Endometrial microvascular endothelial cells (primary cell): Measurements from ENCODE around the gene PRR35. TPM values are rescaled to one million over a fixed set of nuclear protein-coding genes. Genes with fewer than 3 reads are reported as not detected.

Source experiments
- in situ Hi-C: cut with HindIII; loops from 2 replicates; pipeline ENCODE4 v1.10.0; 2017; ENCODE audit warnings: low sequenced_read_pairs, low pct_unique_long_range_greater_than_20kb; ENCODE audit errors: inconsistent ontology term
- total RNA-seq: library from RNA; depleted of rRNA; stranded (reverse); fragments of >200 nt; gene quantifications from one replicate; pipeline ENCODE4 v1.2.3, GENCODE V29; 2015; ENCODE audit errors: inconsistent ontology term

PRR35 gene
- total RNA-seq, 1 donor from 2014 or later: not detected

DNA sequence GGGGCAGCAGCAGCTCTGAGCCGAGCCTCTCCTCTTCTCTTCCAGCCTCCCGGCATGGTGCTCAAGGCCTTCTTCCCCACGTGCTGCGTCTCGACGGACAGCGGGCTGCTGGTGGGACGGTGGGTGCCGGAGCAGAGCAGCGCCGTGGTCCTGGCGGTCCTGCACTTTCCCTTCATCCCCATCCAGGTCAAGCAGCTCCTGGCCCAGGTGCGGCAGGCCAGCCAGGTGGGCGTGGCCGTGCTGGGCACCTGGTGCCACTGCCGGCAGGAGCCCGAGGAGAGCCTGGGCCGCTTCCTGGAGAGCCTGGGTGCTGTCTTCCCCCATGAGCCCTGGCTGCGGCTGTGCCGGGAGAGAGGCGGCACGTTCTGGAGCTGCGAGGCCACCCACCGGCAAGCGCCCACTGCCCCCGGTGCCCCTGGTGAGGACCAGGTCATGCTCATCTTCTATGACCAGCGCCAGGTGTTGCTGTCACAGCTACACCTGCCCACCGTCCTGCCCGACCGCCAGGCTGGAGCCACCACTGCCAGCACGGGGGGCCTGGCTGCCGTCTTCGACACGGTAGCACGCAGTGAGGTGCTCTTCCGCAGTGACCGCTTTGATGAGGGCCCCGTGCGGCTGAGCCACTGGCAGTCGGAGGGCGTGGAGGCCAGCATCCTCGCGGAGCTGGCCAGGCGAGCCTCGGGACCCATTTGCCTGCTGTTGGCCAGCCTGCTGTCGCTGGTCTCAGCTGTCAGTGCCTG, 14.0 kb downstream of the PRR35 start:
- in situ Hi-C loops: no loop called here

- in situ Hi-C loops: no loop called here
These were observed 15.4 kb downstream of the PRR35 start for GRCh38 chr16:575354-576196.

GRCh38 chr16:576197-576822, 16.1 kb downstream of the PRR35 start:
- in situ Hi-C loops: no loop called here

DNA sequence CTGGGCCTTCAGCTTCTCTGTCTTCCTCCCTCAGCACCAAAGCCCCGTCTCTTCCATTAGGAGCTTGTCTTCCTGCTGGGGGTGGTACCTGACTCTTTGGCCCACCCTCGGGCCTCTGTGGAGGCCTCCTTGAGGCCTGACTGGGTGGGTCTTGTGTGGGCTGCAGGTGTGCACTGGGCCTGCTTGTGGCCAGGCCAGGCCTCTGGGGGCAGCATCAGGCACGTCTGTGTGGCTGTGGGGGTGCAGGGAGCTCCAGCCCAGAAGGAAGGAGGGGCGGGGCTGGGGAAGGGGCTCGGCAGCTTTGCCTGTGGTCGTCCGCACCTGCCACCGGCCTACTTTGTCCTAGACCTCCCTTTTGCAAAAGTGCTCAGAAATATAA, 16.6 kb downstream of the PRR35 start:
- in situ Hi-C loops: no loop called here

DNA sequence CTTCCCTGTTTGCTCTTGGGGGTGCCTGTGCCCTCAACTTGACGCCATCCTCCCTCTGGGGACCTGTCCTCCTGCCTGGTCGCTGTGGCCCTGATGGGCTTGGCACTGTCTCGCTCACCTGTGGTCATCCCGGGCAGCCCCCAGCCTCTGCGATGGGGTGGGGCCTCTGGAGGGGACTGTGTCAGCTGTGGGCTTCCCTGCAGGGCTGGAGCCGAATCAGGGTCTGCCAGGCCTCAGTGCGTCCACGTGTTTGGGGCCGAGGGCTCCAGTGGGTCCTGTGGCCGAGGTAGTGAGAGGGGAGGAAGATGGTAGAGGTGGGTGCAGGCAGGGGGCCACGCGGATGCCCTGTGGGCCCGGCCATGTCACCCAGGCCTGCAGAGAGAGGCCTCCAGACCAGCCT, 17.6 kb downstream of the PRR35 start:
- in situ Hi-C loops: no loop called here

DNA sequence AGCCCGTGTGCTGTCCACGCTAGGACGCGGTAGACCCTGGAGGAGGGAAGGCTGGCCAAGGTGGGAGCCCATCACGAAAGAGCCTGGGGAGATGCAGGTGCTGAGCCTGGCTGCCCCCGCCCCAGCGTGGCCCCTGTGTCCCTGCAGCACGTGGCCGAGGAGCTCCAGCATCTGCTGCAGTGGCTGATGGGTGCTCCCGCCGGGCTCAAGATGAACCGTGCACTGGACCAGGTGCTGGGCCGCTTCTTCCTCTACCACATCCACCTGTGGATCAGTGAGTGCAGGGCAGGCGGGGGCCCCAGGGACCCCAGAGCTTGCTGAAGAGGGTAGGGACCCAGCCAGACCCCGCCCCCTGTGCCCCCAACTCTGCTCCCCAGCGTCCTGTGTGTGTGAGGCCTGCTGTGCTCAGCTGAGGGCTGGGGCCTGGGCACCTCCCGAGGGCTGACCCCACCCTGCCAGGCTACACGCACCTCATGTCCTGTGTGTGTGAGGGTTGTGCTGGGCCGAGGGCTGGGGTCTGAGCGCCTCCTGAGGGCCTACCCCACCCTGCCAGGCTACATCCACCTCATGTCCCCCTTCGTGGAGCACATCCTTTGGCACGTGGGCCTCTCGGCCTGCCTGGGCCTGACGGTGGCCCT, 18.2 kb downstream of the PRR35 start:
- in situ Hi-C loops: no loop called here

DNA sequence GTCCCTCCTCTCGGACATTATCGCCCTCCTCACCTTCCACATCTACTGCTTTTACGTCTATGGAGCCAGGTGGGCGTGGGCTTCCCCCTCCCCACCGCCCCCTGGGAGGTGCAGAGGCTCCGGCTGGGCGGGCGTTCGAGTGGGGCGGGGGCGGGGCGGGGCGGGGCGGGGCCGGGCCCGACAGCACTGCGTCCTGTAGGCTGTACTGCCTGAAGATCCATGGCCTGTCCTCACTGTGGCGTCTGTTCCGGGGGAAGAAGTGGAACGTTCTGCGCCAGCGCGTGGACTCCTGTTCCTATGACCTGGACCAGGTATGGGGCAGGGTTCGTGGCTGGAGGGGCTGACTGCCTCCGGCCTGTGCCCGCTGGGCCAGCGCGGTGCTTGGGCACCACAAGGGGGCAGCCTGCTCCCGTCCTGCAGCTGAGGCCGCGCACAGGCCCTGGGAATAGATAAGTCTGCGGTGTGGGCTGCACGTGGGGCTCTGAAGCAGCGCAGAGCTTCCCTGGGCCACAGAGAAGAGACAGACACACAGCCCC, 18.7 kb downstream of the PRR35 start:
- in situ Hi-C loops: no loop called here

DNA sequence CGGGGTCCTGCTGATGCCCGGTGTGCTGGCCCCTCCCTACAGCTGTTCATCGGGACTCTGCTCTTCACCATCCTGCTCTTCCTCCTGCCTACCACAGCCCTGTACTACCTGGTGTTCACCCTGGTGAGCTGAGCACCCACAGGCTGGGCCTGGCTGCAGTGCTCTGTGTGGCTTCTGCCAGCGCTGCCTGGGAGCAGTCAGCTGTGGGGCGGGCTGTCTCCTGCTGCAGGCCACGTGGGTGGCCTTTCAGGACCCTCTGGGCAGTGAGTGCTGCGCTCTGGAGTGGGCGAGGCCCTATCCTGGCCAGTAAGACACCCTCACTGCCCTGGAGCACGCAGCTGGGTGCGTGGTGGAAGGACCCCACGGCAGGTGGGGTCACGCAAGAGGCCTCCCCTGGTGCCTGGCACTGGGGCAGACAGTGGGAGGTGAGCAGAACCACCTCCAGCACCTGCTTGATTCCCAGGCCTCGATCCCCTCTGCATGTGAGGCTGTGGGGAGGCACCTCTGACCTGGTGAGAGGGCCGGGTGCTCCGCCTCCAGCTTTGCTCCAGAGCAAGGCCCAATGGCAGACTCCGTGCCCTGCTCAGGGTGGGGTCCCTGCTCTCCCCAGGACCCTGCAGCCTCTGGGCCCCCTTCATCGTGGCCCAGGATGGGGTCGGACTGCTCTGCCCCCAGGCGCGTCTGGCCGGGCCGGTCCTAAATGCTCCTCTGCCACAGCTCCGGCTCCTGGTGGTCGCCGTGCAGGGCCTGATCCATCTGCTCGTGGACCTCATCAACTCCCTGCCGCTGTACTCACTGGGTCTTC, 20.1 kb downstream of the PRR35 start:
- in situ Hi-C loops: no loop called here

- in situ Hi-C loops: no loop called here
These were observed 20.8 kb downstream of the PRR35 start for GRCh38 chr16:580946-581498.

DNA sequence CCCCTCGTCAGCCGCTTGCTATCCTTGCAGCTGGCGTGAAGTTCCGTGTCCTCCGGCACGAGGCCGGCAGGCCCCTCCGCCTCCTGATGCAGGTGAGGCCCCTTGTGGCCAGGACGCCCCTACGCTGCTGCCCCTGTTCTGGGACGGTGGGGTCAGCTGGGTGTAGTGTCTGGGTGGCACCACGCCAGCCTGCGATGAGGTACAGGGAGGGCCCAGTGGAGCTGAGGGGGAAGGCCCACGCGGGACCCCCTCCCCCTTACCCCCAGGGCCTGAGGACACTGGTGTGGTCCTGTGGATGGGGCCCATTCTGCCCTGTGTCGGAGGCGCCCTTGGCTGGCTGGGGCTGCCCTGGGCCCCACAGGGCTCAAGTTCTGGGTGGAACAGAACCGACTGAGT, 22.0 kb downstream of the PRR35 start:
- in situ Hi-C loops: no loop called here

GRCh38 chr16:582614-583331, 22.6 kb downstream of the PRR35 start:
- in situ Hi-C loops: no loop called here

DNA sequence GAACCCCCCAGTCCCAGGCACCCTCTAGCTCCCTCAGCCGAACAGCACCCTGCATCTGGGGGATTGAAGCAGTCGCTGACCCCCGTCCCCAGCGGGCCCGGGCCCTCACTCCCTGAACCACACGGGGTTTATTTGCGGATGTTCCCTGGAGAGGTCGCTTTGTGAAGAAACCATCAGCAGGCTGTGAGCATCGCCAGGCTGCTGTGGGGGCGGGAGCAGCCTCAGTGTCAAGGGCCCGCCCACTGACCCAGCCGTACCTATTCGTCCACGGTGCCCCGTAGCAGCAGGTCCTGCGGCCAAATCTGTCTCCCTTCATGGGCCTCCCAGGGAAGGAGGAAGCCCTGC, 23.2 kb downstream of the PRR35 start:
- in situ Hi-C loops: no loop called here

GRCh38 chr16:583815-584591, 23.8 kb downstream of the PRR35 start:
- in situ Hi-C loops: no loop called here

DNA sequence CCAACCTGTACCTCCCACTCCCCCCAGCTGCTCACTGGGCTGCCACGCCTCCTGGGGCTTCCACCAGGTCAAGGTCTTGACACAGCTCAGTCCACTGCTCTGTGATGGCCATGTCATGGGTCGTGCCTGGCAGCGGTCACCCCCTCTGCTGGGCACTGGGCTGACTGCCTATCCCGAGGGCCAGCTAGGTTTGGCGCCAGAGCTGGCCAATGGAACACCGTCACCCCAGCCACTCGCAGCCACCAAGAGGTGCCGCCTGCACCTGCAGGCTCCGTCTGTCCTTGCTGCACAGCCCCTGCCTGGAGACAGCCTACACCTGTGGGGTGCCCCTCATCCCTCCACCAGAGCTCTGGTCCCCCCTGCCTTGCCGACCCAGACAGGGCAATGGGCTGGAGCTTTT, 25.2 kb downstream of the PRR35 start:
- in situ Hi-C loops: no loop called here

GRCh38 chr16:586047-586644, 26.0 kb downstream of the PRR35 start:
- in situ Hi-C loops: no loop called here

DNA sequence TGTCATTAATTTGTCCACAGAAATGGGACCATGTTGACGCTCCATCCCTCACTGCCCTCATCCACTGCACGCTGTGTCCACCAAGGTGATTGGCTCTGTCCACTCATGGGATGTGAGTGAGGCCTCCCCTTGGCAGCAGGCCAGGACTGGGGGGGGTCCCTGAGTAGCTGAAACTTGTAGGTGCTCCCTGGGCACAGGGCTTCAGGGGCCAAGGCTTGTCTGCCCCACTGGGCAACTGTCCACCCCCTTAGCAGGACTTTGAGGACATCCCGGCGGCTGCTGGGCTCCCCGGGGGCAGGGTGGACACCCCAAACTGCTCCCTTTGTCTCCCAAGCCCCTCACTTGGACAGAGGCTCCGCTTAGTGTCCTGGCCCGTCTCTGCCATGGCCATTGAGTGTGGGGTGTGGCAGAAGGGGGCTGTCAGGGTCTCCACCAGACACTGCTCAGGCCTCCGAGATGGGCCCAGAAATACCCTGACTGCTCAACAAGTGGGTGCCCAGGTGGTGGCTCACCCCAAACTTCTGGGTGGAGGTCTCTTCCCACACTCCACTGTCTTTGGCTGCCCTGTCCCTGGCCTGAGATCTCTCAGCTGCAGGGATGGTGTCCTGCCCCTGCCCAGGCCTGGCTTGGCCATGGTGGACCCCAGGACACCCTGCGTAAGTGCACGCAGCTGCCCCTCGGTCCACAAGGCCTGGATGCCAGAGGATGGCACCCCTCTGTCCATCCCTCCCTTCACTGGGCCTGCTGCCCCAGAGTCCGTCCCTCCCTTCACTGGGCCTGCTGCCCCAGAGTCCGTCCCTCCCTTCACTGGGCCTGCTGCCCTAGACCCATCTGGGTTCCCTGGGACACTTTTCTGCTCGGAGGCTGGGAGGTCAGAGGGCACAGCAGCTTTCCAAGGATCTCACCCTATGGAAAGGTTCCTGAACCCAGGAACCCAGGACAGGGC, 26.7 kb downstream of the PRR35 start:
- in situ Hi-C loops: no loop called here
